ENCODE measurements around the gene CRTC2. TPM values are rescaled to one million over a fixed set of nuclear protein-coding genes. Genes with fewer than 3 reads are reported as not detected.
A peak's percentile ranks its signal among the peaks of the same experiment; 100 is the strongest.

CRTC2 gene
- total RNA-seq, 2 donors from 2014 or later: 35.5 to 40.9 TPM

DNA sequence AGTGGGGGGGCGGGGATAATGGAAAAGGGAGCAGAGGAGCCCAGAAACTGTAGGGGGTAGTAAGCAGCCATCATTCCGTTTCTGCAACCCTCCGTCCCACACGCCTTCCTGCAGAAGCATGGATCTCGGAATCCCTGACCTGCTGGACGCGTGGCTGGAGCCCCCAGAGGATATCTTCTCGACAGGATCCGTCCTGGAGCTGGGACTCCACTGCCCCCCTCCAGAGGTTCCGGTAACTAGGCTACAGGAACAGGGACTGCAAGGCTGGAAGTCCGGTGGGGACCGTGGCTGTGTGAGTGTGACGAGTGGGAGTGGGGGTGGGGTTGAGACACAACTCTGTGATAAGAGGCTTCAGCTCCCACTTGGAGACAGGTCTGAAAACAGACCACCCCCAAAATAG lies 10.0 kb upstream of the CRTC2 start:
- peak overlapping the region; percentile 96 for H3K27ac Mint-ChIP-seq
- DNase-seq: no peak
- Histone ChIP-seq H3K4me1 (ENCODE audit: control insufficient read depth, insufficient read depth, low read length) (no peaks in the 10 kb centered on the region), H3K4me3 (ENCODE audit: low read length) (peak overlapping the region; percentile 97), H3K9ac (ENCODE audit: extremely low read depth, low read length, poor library complexity, severe bottlenecking) (peak overlapping the region; percentile 76), H3K36me3 (ENCODE audit: control insufficient read depth, insufficient read depth, low read length) (peaks cover 5% of the 10 kb centered on the region), H3K27me3 (ENCODE audit: control insufficient read depth, insufficient read depth, low read length, poor library complexity, severe bottlenecking) (no peaks in the 10 kb centered on the region), H3K27ac (ENCODE audit: low read depth, low read length) (peak overlapping the region; percentile 97), H3K9me3 (ENCODE audit: control insufficient read depth, low read length) (no peaks in the 10 kb centered on the region)
- H3K27me3 Mint-ChIP-seq (ENCODE audit: insufficient read depth): no peaks in the 10 kb centered on the region
- WGBS, 2 experiments (ENCODE audit: insufficient coverage in 1 of 2, insufficient read length in 1 of 2): 65 to 100% methylated on average over 1 to 13 of the region's 13 CpGs
- peaks cover 24% of the 10 kb centered on the region for H3K4me1 Mint-ChIP-seq
- no peaks in the 10 kb centered on the region for H3K9me3 Mint-ChIP-seq
- TF ChIP-seq, protein P1, sequence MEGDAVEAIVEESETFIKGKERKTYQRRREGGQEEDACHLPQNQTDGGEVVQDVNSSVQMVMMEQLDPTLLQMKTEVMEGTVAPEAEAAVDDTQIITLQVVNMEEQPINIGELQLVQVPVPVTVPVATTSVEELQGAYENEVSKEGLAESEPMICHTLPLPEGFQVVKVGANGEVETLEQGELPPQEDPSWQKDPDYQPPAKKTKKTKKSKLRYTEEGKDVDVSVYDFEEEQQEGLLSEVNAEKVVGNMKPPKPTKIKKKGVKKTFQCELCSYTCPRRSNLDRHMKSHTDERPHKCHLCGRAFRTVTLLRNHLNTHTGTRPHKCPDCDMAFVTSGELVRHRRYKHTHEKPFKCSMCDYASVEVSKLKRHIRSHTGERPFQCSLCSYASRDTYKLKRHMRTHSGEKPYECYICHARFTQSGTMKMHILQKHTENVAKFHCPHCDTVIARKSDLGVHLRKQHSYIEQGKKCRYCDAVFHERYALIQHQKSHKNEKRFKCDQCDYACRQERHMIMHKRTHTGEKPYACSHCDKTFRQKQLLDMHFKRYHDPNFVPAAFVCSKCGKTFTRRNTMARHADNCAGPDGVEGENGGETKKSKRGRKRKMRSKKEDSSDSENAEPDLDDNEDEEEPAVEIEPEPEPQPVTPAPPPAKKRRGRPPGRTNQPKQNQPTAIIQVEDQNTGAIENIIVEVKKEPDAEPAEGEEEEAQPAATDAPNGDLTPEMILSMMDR (conservative IDR thresholded peaks at IDR 0.05): no peak
- peak overlapping the region; percentile 89 for H3K4me3 Mint-ChIP-seq
- H3K36me3 Mint-ChIP-seq (ENCODE audit: low read depth): peaks cover 6% of the 10 kb centered on the region

DNA sequence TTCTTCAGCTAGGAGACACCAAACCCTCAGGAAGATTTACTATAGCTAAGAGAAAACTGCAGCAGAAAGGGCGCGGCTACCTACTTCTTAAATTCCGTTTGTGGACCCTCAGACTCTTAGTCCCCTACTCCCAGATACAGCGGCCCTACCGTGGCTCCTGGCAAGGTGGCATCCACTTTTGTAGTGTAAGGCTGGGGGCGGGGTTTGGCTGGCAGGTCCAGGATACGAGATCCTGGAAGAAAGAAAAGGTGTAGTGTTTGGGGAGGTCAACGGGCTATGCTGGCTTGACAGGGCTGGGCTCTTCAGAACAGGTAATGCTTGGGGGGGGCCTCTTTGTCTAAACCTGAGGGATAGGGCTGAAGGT lies 9.6 kb upstream of the CRTC2 start:
- peaks cover 6% of the 10 kb centered on the region for H3K36me3 Mint-ChIP-seq (ENCODE audit: low read depth)
- H3K9me3 Mint-ChIP-seq: no peaks in the 10 kb centered on the region
- Histone ChIP-seq H3K9ac (ENCODE audit: extremely low read depth, low read length, poor library complexity, severe bottlenecking) (peak overlapping the region; percentile 76), H3K4me1 (ENCODE audit: control insufficient read depth, insufficient read depth, low read length) (no peaks in the 10 kb centered on the region), H3K4me3 (ENCODE audit: low read length) (peak overlapping the region; percentile 97), H3K9me3 (ENCODE audit: control insufficient read depth, low read length) (no peaks in the 10 kb centered on the region), H3K27ac (ENCODE audit: low read depth, low read length) (peak overlapping the region; percentile 97), H3K27me3 (ENCODE audit: control insufficient read depth, insufficient read depth, low read length, poor library complexity, severe bottlenecking) (no peaks in the 10 kb centered on the region), H3K36me3 (ENCODE audit: control insufficient read depth, insufficient read depth, low read length) (peaks cover under 1% of the 10 kb centered on the region)
- WGBS, 2 experiments (ENCODE audit: insufficient coverage in 1 of 2, insufficient read length in 1 of 2): 26% methylated on average over 8 of the region's 8 CpGs; no CpG with 5 or more reads in 1 of the 2 experiments
- H3K27ac Mint-ChIP-seq: peak overlapping the region; percentile 96
- DNase-seq: peak; percentile 80
- H3K27me3 Mint-ChIP-seq (ENCODE audit: insufficient read depth): no peaks in the 10 kb centered on the region
- TF ChIP-seq, protein P1 (conservative IDR thresholded peaks at IDR 0.05): peak; percentile 10
- H3K4me1 Mint-ChIP-seq: peaks cover 24% of the 10 kb centered on the region
- peak overlapping the region; percentile 89 for H3K4me3 Mint-ChIP-seq

DNA sequence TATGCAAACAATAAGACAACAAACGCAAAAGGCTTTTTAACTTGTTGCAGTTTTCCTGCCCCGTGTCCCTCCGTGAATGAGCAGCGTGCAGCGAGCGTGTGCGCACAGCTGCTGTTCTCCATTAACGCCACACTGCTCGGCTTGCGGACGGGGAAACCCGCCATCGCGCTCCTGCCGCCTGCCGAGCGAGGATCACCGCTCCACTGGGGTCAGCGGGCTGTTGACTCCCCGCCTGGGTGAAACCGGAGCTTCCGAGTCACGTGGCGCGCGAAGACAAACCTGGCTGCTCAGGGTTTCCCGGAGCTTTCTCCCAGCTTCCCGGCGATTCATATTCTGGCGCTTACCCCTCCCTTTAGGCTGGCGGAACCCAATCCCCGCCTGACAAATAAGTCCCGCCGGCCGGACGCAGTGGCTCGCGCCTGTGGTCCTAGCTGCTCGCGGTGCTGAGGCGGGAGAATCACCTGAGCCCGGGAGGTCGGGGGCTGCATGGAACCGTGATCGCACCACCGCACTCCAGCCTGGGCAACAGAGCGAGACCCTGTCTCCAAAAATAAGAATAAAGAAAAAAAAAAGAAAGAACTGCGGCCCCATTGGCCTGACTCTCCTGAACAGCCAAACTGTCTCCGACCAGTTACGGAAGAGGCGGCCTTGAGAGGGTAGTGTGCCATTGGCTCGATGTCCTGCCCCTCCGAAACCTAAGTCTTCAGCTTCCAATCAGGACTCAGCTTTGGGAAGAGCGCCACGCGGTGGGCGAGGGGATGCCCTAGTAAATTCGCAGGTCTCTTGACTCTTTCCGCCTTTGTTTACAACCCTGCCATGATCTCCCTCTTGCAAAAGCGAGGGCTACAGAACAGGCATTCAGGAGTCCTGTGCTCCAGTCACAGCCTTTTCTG lies 8.9 kb upstream of the CRTC2 start, which contains the start of gene CREB3L4:
TSS of gene CREB3L4 (plus strand) at position 796 of the 893 bp plus-strand sequence. CDS start 624 bp downstream, outside the sequence.
- Histone ChIP-seq H3K9me3 (ENCODE audit: control insufficient read depth, low read length) (no peaks in the 10 kb centered on the region), H3K4me3 (ENCODE audit: low read length) (peak within 1 kb of the TSS; percentile 97), H3K27me3 (ENCODE audit: control insufficient read depth, insufficient read depth, low read length, poor library complexity, severe bottlenecking) (no peaks in the 10 kb centered on the region), H3K9ac (ENCODE audit: extremely low read depth, low read length, poor library complexity, severe bottlenecking) (peak within 1 kb of the TSS; percentile 76), H3K4me1 (ENCODE audit: control insufficient read depth, insufficient read depth, low read length) (no peaks in the 10 kb centered on the region), H3K36me3 (ENCODE audit: control insufficient read depth, insufficient read depth, low read length) (no peaks in the 10 kb centered on the region), H3K27ac (ENCODE audit: low read depth, low read length) (peak within 1 kb of the TSS; percentile 97)
- Mint-ChIP-seq H3K27ac (peak within 1 kb of the TSS; percentile 96), H3K9me3 (no peaks in the 10 kb centered on the region), H3K36me3 (ENCODE audit: low read depth) (peaks cover 6% of the 10 kb centered on the region), H3K27me3 (ENCODE audit: insufficient read depth) (no peaks in the 10 kb centered on the region), H3K4me1 (peaks cover 28% of the 10 kb centered on the region), H3K4me3 (peak within 1 kb of the TSS; percentile 89)
- TF ChIP-seq, protein P1 (conservative IDR thresholded peaks at IDR 0.05): peak; percentile 63
- WGBS, 2 experiments (ENCODE audit: insufficient coverage in 1 of 2, insufficient read length in 1 of 2): 0 to 2% methylated on average over 53 to 60 of the region's 60 CpGs
- DNase-seq: peak; percentile 97

All from endodermal cell (in vitro differentiated cells).